Stimulated activated CD4-positive, alpha-beta T cell treated with anti-CD3 and anti-CD28 coated beads, Interleukin-1b, Interleukin-23, amount 100 ng/mL, for 48 hours (primary cell): ENCODE results near the gene SPTBN4.
A peak's percentile ranks its signal among the peaks of the same experiment; 100 is the strongest.
"Not testable (repeated sequence)": the region's sequence is repeated elsewhere in the genome, so short reads cannot be mapped to it uniquely, and the experiment has no call there.

Source experiments
- DNase-seq: peaks from one replicate; pipeline ENCODE4 v3.0.0-alpha.2; 2020

The SPTBN4 gene

GRCh38 chr19:40465557-40466218 is 1.1 kb upstream of the SPTBN4 start, which contains the start of gene BLVRB:
Gene BLVRB, minus strand, starts transcription at chr19:40465745. Its CDS starts 57 bp downstream, at chr19:40465688.
- peak; percentile 99 for DNase-seq

- DNase-seq = peak; percentile 89
Observed at GRCh38 chr19:40466219-40466984, 399 bp upstream of the SPTBN4 start.

DNA sequence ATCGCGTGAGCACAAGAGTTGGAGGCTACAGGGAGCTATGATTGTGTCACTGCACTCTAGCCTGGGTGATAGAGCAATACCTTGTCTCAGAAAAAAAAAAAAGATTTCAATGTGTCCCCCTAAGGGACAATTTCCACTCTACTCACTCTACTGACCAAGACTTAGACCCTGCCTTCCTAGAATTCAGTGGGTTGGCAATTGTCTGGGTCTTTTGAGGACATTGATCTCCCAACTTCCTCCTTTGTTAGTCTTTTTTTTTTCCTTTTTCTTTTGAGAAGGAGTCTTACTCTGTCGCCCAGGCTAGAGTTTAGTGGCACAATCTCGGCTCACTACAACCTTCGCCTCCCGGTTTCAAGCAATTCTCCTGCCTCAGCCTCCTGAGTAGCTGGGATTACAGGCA is 2.2 kb downstream of the SPTBN4 start:
- DNase-seq = no peak

DNA sequence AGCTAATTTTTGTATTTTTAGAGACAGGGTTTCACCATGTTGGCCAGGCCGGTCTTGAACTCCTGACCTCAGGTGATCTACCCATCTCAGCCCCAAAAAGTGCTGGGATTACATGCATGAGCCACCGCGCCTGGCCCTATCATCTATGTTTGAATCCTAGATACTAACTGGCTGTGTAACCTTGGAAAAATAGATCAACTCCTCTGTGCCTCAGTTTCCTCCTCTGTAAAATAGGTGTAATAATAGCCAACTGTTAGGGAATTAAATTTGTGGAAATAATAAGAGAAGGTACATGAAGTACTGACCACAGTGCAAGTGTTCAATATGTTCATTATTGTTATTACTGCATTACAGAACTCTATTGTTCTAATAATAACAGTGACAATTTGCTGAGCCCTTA is 4.3 kb downstream of the SPTBN4 start:
- no peak for DNase-seq

GRCh38 chr19:40472516-40472915 is 5.7 kb downstream of the SPTBN4 start:
- no peak for DNase-seq

DNA sequence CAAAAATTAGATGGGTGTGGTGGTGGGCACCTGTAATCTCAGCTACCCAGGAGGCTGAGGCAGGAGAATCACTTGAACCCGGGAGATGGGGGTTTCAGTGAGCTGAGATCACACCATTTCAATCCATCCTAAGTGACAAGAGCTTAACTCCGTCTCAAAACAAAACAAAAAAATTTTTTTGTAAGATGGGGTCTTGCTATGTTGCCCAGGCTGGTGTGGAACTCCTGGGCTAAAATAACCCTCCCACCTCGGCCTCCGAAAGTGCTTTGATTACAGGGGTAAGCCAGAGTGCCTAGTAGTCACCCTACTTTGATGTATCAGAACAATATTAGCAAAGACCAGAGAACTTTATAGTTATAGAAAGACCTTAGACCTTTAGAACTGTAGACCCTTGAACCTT is 7.9 kb downstream of the SPTBN4 start:
- no peak for DNase-seq

GRCh38 chr19:40475878-40476644 is 9.3 kb downstream of the SPTBN4 start:
- not testable (repeated sequence) for DNase-seq

- no peak for DNase-seq
Observed at GRCh38 chr19:40486017-40486416, 19.2 kb downstream of the SPTBN4 start.

- no peak for DNase-seq
Observed at GRCh38 chr19:40489882-40490230, 23.1 kb downstream of the SPTBN4 start.

- no peak for DNase-seq
Observed at GRCh38 chr19:40492274-40492673, 25.5 kb downstream of the SPTBN4 start.

DNA sequence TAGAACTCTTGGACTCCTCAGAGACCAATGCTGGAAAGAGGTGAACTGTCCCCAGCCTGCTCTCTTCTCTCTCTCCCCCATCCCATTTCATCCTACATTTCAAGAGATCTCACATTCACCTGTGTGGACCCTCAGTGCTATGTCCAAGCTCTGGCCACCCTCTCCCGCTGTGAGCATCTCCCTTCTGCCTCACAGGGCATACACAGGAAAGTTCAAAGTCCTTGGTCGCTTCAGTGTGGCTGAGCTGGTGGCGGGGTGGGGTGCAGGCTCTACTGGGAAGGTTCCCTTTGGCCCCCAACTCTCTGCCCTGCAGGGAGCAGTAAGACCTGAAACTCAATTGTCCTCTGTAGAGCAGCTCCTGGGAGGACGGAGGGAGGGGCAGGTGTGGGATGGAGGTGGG is 27.0 kb downstream of the SPTBN4 start:
- no peak for DNase-seq

GRCh38 chr19:40494191-40494838 is 27.5 kb downstream of the SPTBN4 start:
- no peak for DNase-seq

GRCh38 chr19:40497214-40497613 is 30.4 kb downstream of the SPTBN4 start:
- DNase-seq = no peak

DNA sequence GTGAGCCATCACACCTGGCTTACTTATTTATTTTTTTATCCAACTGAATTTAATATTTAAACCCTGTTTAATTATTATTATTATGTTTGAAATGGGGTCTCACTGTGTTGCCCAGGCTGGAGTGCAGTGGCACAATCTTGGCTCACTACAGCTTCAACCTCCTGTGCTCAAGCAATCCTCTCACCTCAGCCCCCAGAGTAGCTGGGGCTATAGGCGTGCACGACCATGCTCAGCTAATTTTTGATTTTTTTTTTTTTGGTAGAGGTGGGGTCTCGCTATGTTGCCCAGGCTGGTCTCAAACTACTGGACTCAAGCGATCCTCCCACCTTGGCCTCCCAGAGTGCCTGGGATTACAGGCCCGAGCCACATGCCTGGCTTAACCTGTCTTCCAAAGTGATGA is 32.5 kb downstream of the SPTBN4 start:
- no peak for DNase-seq

DNA sequence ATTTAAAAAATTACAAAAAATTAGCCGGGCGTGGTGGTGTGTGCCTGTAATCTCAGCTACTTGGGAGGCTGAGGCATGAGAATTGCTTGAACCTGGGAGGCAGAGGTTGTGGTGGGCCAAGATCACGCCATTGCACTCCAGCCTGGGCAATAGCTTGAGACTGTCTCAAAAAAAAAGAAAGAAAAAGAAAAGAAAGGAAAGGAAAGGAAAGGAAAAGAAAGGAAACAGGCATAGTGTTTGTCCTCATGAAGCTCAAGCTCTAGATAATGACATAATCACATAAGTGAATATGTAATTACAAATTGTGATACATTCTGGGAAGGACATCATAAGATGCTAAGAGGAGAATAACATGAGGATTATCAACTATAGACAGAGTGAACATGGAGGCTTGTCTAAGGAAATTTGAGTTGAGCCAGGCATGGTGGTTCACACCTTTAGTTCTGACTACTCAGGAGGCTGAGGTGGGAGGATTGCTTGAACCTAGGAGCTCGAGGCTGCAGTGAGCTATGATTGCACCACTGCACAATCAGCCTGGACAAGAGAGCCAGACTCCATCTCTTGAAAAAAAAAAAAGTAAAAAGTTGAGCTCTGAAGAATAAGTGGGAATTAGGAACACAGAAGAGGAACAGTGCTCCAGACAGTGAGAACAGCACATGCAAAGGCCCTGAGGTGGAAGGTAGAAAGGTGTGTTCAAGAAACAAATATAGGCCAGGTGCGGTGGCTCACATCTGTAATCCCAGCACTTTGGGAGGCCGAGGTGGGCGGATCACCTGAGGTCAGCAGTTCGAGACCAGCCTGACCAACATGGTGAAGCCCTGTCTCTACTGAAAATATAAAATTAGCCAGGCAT is 34.1 kb downstream of the SPTBN4 start:
- not testable (repeated sequence) for DNase-seq

DNA sequence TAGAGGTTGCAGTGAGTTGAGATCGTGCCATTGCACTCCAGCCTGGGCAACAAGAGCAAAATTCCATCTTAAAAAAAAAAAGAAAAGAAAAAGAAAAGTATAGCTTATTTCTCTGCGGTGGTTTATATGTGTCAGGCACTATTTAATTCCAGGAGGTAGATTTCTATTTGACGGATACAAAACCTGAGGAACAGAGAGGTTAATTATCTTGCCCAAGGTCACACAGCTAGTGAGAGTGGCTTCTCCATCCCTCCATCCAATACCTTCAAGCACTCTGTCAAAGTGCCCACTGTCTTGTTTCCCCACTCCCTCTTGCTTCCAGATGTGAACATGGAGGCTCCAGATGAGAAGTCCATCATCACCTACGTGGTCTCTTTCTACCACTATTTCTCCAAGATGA is 34.8 kb downstream of the SPTBN4 start:
- DNase-seq = no peak

GRCh38 chr19:40502081-40502480 is 35.3 kb downstream of the SPTBN4 start:
- no peak for DNase-seq

DNA sequence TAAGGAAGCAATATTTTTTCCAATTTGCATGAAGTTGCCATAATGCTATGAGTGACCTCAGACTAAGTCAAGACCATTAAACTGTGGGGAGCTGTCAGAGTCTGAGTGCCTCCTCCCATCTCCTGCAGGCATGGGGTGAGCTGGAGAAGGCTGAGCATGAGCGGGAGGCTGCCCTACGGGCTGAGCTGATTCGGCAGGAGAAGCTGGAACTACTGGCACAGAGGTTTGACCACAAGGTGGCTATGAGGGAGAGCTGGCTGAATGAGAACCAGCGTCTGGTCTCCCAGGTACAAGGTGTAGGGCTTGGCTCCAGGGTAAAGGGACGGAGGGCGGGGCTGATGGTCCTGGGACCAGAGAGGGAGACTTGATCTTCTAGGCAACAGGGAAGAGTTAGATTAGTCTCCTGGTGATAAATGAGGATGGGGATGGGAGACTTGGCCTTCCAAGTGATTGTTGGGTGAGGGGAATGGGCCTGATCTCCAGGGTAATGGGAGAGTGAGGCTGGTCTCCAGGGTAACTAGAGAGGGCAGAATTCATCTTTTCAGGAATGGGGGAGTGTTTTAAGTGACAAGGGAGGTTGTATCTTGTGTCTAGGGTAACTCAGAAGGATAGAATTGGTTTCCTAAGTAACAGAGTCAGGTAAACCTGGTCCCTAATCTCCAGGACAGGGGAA is 36.0 kb downstream of the SPTBN4 start:
- no peak for DNase-seq

DNA sequence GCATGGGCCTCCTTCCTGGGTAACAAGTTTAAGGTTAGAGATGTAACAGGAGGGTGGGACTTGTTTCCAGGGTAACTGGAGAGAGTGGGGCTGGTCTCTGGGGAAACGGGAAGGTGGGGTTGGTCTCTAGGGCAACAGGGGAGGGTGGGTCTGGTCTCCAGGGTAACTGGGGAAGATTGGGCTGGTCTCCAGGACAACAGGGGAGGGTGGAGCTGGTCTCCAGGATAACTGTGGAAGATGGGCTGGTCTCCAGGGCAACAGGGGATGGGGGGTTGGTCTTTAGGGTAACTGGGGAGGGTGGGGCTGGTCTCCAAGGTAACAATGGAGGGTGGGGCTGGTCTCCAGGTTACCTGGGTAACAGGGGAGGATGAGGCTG is 36.5 kb downstream of the SPTBN4 start:
- DNase-seq = no peak

DNA sequence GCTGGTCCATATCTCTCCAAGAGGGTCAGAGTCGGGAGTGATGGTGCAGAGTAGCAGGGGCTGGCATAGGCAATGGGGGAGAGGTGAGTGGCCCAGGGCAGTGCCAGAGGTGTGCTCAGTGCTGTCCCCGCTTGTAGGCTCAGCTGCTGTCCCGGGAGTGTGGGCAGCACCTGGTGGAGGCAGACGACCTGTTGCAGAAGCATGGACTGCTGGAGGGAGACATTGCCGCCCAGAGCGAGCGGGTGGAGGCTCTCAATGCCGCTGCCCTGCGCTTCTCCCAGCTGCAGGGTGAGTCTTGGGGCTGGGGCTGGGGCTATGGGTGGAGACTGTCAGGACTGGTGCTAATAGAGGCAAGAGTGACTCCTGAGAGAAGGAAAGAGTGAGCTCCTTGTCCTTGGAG is 39.3 kb downstream of the SPTBN4 start:
- DNase-seq = no peak

- DNase-seq = no peak
Observed at GRCh38 chr19:40507892-40508291, 41.1 kb downstream of the SPTBN4 start.

- no peak for DNase-seq
Observed at GRCh38 chr19:40508739-40509260, 42.0 kb downstream of the SPTBN4 start.
